Activated naive CD4-positive, alpha-beta T cell treated with anti-CD3 and anti-CD28 coated beads, Interleukin-2, amount 50 U/mL, for 16 hours (primary cell): Measurements from ENCODE around the gene ANKRD49.

ENCODE experiments used
- DNase-seq: peaks from one replicate; pipeline ENCODE4 v3.0.0-alpha.2; 2020

The ANKRD49 gene

DNA sequence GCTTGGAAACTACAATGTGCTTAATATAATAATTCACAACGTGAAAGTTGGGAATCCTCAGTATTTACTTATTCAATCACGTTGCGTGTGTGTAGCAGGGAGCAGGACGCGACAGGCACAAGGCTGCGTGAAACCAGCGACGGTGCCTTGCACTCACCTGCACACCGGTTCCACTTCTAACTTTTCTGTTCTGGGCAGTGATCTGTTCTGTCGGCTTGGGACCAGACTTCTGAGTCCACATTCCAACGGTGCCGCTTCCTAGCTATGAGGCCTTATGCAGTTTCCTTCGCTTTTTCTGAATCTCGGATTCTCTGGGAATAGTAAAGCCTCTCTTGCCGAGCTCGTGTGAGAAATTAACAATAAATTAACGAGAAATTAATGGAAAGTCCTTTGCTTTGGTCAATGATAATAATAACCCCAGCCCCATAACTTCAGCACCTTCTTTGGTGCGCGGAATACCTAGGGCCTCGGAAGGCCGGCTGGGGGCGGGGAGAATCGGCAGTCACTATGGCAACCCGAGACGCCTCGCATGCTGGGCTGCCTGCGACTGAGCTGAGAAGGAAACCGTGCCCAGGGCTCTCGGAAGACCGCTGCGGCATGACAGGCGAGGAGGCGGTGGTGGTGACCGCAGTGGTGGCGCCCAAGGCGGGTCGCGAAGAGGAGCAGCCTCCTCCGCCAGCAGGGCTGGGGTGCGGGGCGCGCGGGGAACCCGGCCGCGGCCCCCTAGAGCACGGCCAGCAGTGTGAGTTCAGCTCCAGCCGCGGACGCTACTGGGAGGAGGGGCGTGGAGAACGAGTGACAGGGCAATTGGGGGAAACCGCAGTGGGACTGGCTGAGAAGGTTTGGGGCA lies 18.4 kb downstream of the ANKRD49 start, which contains the start of gene C11orf97:
C11orf97 (plus strand) TSS at position 530 of the 850 bp plus-strand sequence; CDS start at position 598, 68 bp downstream.
- peak; percentile 50 for DNase-seq

DNA sequence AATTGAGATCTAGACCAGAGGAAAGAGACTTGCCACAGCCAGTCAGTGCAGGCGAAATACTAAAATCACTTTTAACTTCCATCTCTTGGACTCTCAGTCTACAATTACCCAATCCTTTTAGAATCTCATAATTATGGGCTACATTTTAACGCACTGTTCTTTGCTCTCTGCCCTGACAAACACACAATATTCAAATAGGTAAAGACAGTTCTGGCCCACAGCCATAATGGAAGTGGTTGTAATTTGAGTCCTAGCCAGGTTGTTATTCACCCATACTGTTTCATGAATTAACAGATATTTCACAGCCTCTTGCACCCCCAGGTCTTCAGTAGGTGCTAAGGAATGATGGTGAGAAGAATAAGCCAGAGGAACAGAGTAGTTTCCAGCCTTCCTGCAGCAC lies 19.3 kb downstream of the ANKRD49 start:
- DNase-seq, result no peak

- no peak for DNase-seq
Observed at GRCh38 chr11:94515398-94515797, 21.6 kb downstream of the ANKRD49 start.

- no peak for DNase-seq
Observed at GRCh38 chr11:94516725-94517124, 22.9 kb downstream of the ANKRD49 start.

GRCh38 chr11:94518300-94518699 lies 24.5 kb downstream of the ANKRD49 start:
- no peak for DNase-seq

- no peak for DNase-seq
Observed at GRCh38 chr11:94519478-94520084, 25.8 kb downstream of the ANKRD49 start.

- no peak for DNase-seq
Observed at GRCh38 chr11:94521684-94522083, 27.9 kb downstream of the ANKRD49 start.

- DNase-seq, result no peak
Observed at GRCh38 chr11:94524341-94524740, 30.6 kb downstream of the ANKRD49 start.

DNA sequence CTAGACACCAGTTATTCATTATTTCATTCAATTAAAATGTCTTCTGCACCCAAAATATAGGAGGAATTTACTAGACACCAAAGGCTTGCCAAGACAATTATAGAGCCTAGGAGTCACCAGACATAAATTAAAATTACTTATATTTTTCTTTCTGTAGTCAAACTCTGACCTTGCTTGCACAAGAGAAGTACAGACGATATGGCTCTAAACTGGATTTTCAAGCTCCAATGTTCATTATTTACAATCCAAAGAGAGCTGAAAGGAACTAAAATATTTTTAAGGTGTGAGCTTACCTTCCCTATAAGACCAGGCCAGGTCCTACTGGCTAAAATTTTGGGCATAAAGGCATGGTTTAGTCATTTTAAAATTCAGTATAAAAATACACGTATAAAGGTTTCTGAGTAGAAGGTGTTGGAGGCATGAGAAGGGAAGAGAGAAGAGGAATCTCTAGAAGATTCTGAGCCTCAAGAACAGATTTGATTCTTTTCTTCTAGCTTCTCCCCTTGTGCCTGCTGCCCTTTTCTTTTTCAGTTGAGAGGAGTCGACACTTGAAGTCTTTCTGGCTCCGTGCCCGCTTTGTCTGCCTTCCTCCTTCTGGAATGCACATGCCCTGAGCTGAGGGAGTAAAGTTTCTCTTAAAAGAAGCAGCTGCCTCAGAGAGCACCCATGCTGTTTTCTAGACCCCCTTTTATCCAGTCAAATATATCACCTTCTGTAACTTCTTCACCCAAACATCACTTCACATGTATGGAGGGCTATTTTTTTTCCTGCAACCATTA lies 32.0 kb downstream of the ANKRD49 start:
- DNase-seq, result no peak

- no peak for DNase-seq
Observed at GRCh38 chr11:94526645-94527438, 33.1 kb downstream of the ANKRD49 start.

DNA sequence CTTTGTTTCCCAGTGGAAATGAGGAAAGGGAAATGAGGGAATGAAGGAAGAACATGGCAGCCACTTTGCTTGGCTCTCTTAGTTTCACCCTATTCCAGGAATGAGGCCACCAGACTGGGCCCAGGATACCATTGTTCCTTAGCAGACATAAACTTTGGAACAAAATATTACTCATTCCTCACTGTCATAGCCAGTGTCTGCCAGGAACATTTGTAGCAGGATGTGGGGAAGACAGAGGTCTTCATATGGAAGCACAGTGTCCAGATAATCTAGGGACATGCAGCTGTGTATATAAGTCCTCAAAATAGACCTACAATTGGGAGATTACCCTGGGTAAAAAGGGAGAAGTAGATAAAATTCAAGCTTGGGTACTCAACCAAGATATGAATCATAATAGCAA lies 34.8 kb downstream of the ANKRD49 start:
- no peak for DNase-seq

GRCh38 chr11:94532211-94532610 lies 38.4 kb downstream of the ANKRD49 start:
- no peak for DNase-seq

DNA sequence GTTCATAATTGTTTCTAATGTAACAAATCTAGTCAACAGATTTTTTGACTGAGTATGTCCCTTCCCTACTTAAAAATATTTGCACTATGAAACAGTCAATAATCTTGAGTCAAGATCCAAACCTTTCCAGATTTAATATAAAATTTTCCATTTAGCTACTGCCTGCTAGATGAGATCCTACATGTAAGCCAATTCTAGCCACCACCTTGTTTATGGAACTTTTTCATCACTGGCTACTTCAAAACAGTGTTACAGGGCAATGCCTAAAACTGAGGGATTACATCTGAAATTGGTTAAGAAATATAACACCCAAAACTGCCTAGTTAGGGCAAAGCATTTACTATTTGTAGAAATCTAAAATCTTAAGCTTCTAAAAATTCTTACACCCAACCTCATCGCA lies 39.4 kb downstream of the ANKRD49 start:
- no peak for DNase-seq

DNA sequence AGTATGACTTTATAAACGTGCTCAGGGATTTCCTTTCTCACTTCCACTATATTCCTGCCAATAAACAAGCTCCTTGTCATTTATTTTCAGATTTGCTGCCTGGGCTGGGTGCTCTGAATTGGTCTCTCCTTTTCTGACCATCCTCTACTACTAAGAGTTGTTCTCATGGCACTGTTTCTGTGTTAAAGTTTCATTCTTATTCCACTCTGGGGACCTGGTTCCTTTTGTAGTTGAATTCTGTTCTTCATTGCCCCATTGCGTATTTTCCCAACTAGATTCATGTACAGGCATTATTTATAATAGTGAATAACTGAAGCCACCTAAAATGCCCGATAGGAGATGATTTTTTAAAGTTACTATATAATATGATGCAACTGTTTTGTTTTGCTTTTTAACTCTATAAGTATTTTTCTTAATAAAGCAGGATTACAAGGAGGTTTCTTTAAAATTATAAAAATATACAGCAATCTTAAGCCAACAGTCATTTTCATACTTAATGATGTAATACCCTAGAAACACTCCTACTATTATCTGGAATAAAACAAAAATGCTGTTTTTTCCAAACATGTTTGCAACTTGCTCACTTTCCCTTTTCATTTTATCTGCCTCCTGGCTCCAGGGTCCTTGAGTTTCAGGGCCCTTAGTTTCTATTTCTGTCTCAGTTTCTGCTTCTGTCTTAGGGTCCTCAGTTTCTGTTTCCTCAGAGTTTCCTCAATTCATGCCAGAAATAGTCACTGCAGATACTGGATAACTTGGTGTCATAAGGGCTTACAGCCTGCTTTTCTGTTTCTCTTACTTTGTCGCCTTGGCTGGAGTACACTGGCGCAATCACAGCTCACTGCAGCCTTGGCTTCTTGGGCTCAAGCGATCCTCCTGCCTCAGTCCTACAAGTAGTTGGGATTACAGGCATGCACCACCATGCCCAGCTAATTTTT lies 40.2 kb downstream of the ANKRD49 start:
- DNase-seq, result no peak

GRCh38 chr11:94536386-94536785 lies 42.6 kb downstream of the ANKRD49 start:
- no peak for DNase-seq

- no peak for DNase-seq
Observed at GRCh38 chr11:94537031-94537600, 43.3 kb downstream of the ANKRD49 start.

DNA sequence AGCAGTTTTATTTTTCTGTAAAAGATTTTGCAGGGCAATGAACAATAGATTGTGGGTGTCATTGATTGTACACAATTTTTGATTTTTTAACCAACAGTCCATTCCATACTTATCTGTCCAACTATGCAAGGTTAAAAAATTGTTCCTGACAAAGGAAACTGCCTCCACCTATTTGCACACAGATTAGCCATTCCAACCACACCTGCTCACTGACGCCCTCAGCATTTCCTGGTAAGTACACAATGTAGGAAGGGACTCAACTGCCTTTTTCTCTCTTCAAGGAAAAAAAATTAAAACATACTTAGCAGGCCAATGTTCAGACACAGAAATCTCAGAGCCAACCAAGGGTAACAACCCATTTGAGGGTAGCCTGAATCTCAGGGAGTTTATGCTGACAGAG lies 45.6 kb downstream of the ANKRD49 start:
- DNase-seq, result no peak

GRCh38 chr11:94543695-94544645 lies 50.2 kb downstream of the ANKRD49 start, which contains the start of gene FUT4:
FUT4 (plus strand) TSS chr11:94543921; CDS start chr11:94544134, 213 bp downstream.
- DNase-seq, result peak; percentile 76

DNA sequence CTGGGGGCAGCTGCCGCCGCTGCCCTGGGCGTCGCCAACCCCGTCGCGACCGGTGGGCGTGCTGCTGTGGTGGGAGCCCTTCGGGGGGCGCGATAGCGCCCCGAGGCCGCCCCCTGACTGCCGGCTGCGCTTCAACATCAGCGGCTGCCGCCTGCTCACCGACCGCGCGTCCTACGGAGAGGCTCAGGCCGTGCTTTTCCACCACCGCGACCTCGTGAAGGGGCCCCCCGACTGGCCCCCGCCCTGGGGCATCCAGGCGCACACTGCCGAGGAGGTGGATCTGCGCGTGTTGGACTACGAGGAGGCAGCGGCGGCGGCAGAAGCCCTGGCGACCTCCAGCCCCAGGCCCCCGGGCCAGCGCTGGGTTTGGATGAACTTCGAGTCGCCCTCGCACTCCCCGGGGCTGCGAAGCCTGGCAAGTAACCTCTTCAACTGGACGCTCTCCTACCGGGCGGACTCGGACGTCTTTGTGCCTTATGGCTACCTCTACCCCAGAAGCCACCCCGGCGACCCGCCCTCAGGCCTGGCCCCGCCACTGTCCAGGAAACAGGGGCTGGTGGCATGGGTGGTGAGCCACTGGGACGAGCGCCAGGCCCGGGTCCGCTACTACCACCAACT lies 51.0 kb downstream of the ANKRD49 start:
- DNase-seq, result no peak
